ENCODE data around the gene CD99L2. TPM values are rescaled to one million over a fixed set of nuclear protein-coding genes. Genes with fewer than 3 reads are reported as not detected.

Gene CD99L2
- total RNA-seq, 1 experiment from 2014 or later: 8.6 TPM

DNA sequence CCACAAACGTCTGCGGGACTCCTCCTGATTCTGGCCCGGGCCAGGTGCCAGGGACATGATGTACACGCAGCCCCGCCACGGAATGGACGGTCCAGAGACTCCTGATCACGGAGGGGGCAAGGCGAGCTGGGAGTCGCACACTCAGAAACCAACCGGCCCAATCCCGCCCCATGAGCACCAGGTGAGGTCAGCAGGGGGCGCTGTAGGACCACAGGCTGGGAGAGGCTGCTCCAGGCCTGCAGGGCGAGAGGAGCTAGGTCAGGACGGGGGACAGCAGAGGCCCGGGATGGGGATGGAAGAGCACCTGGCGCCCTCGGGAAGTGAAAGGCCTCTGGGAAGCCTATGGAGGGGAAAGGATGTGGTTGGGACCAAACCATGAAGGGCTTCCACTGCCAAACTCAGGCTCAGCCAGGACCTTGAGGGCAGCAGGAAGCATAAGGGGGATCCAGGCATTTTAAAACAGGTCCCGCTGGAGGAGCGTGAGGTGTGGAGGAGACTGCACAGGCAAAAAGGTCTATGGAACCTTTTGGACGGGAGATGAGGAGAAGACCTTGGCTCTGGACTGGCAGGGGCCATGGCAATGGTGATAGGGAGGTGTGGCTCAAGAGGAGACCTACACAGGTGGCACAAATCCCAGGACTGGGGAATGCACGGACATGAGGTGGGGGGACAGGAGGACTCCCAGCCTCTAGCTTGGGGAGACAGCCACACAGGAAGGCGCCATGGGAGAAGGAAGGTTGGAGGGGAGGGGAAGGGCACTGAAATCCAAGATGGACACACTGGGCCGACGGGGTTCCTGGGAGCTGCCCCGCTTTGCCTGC lies 126.1 kb downstream of the CD99L2 start:
- no peaks in the 10 kb centered on the region for H3K9me2 ChIP-seq (replicated peaks; ENCODE audit: insufficient read depth, low read length)
- H4K20me1 ChIP-seq (ENCODE audit: insufficient read depth, low read depth, low read length): no peaks in the 10 kb centered on the region
- no peaks in the 10 kb centered on the region for H3K79me2 ChIP-seq (ENCODE audit: low read length)
- DNase-seq: peak; percentile 91
- H3K4me2 ChIP-seq (ENCODE audit: low read depth, low read length, poor library complexity, severe bottlenecking): no peak overlapping the region
- H3K27me3 ChIP-seq (ENCODE audit: low read length): no peaks in the 10 kb centered on the region
- H3K9me3 ChIP-seq (ENCODE audit: low read length): no peaks in the 10 kb centered on the region
- no peak overlapping the region for H3K4me3 ChIP-seq (ENCODE audit: low read length)
- no peaks in the 10 kb centered on the region for H3K4me1 ChIP-seq (ENCODE audit: low read length)
- no peak overlapping the region for H2AFZ ChIP-seq (ENCODE audit: low read length)
- H3K9ac ChIP-seq (ENCODE audit: low read length): no peak overlapping the region
- no peak overlapping the region for H3K27ac ChIP-seq (ENCODE audit: low read length)
- no peaks in the 10 kb centered on the region for H3K36me3 ChIP-seq (ENCODE audit: insufficient read depth, low read length)

- H2AFZ ChIP-seq (ENCODE audit: low read length): no peak overlapping the region
- no peak overlapping the region for H3K4me3 ChIP-seq (ENCODE audit: low read length)
- H3K9ac ChIP-seq (ENCODE audit: low read length): no peak overlapping the region
- no peaks in the 10 kb centered on the region for H3K4me1 ChIP-seq (ENCODE audit: low read length)
- no peaks in the 10 kb centered on the region for H3K9me2 ChIP-seq (replicated peaks; ENCODE audit: insufficient read depth, low read length)
- H3K9me3 ChIP-seq (ENCODE audit: low read length): no peaks in the 10 kb centered on the region
- H3K4me2 ChIP-seq (ENCODE audit: low read depth, low read length, poor library complexity, severe bottlenecking): no peak overlapping the region
- H3K27ac ChIP-seq (ENCODE audit: low read length): no peak overlapping the region
- no peaks in the 10 kb centered on the region for H4K20me1 ChIP-seq (ENCODE audit: insufficient read depth, low read depth, low read length)
- DNase-seq: no peak
- no peaks in the 10 kb centered on the region for H3K79me2 ChIP-seq (ENCODE audit: low read length)
- H3K27me3 ChIP-seq (ENCODE audit: low read length): no peaks in the 10 kb centered on the region
- H3K36me3 ChIP-seq (ENCODE audit: insufficient read depth, low read length): no peaks in the 10 kb centered on the region
Observed at GRCh38 chrX:150771116-150771515, 127.4 kb downstream of the CD99L2 start.

DNA sequence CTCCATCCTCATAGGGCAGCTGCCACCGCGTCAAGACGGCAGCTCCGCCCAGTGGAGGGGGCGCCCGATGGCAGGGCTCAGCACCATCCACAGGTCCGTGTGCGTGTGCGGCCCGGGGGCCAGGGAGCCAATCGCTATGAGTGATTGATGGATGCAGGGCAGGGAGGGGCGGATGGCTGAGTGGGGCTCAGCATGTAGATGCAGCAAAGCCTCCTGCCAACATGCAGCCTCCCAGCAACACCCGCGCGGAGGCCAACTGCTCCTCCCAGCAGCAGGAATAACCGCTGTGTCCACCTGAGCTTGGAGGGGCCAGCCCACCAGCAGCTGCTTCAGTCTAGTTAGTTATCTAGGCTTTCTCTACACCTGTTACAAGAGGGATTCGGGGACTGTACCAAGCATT lies 127.8 kb downstream of the CD99L2 start:
- H3K36me3 ChIP-seq (ENCODE audit: insufficient read depth, low read length): no peaks in the 10 kb centered on the region
- H3K9ac ChIP-seq (ENCODE audit: low read length): no peak overlapping the region
- no peak overlapping the region for H3K4me3 ChIP-seq (ENCODE audit: low read length)
- no peaks in the 10 kb centered on the region for H3K27me3 ChIP-seq (ENCODE audit: low read length)
- H3K9me3 ChIP-seq (ENCODE audit: low read length): no peaks in the 10 kb centered on the region
- no peak overlapping the region for H3K4me2 ChIP-seq (ENCODE audit: low read depth, low read length, poor library complexity, severe bottlenecking)
- no peaks in the 10 kb centered on the region for H3K9me2 ChIP-seq (replicated peaks; ENCODE audit: insufficient read depth, low read length)
- no peak for DNase-seq
- no peaks in the 10 kb centered on the region for H3K79me2 ChIP-seq (ENCODE audit: low read length)
- no peak overlapping the region for H3K27ac ChIP-seq (ENCODE audit: low read length)
- H2AFZ ChIP-seq (ENCODE audit: low read length): no peak overlapping the region
- no peaks in the 10 kb centered on the region for H4K20me1 ChIP-seq (ENCODE audit: insufficient read depth, low read depth, low read length)
- no peaks in the 10 kb centered on the region for H3K4me1 ChIP-seq (ENCODE audit: low read length)

- no peak overlapping the region for H3K9ac ChIP-seq (ENCODE audit: low read length)
- no peaks in the 10 kb centered on the region for H3K79me2 ChIP-seq (ENCODE audit: low read length)
- H4K20me1 ChIP-seq (ENCODE audit: insufficient read depth, low read depth, low read length): no peaks in the 10 kb centered on the region
- H3K27ac ChIP-seq (ENCODE audit: low read length): no peak overlapping the region
- no peak overlapping the region for H3K4me3 ChIP-seq (ENCODE audit: low read length)
- no peaks in the 10 kb centered on the region for H3K4me1 ChIP-seq (ENCODE audit: low read length)
- no peak overlapping the region for H3K4me2 ChIP-seq (ENCODE audit: low read depth, low read length, poor library complexity, severe bottlenecking)
- no peak for DNase-seq
- no peaks in the 10 kb centered on the region for H3K27me3 ChIP-seq (ENCODE audit: low read length)
- 0 out of 2 replicates have a peak, but pooled peaks cover 5% of the 10 kb centered on the region for H3K36me3 ChIP-seq (ENCODE audit: insufficient read depth, low read length)
- no peaks in the 10 kb centered on the region for H3K9me3 ChIP-seq (ENCODE audit: low read length)
- no peaks in the 10 kb centered on the region for H3K9me2 ChIP-seq (replicated peaks; ENCODE audit: insufficient read depth, low read length)
- H2AFZ ChIP-seq (ENCODE audit: low read length): no peak overlapping the region
Observed at GRCh38 chrX:150769408-150769807, 129.1 kb downstream of the CD99L2 start.

- Histone ChIP-seq H3K36me3 (ENCODE audit: insufficient read depth, low read length) (0 out of 2 replicates have a peak, but pooled peaks cover 5% of the 10 kb centered on the region), H2AFZ (ENCODE audit: low read length) (no peak overlapping the region), H4K20me1 (ENCODE audit: insufficient read depth, low read depth, low read length) (no peaks in the 10 kb centered on the region), H3K4me2 (ENCODE audit: low read depth, low read length, poor library complexity, severe bottlenecking) (no peak overlapping the region), H3K4me3 (ENCODE audit: low read length) (no peak overlapping the region), H3K27ac (ENCODE audit: low read length) (no peak overlapping the region), H3K9me3 (ENCODE audit: low read length) (no peaks in the 10 kb centered on the region), H3K79me2 (ENCODE audit: low read length) (no peaks in the 10 kb centered on the region), H3K9me2 (replicated peaks; ENCODE audit: insufficient read depth, low read length) (no peaks in the 10 kb centered on the region), H3K9ac (ENCODE audit: low read length) (no peak overlapping the region), H3K4me1 (ENCODE audit: low read length) (no peaks in the 10 kb centered on the region), H3K27me3 (ENCODE audit: low read length) (no peaks in the 10 kb centered on the region)
- DNase-seq: no peak
Observed at GRCh38 chrX:150768580-150769190, 129.8 kb downstream of the CD99L2 start.

DNA sequence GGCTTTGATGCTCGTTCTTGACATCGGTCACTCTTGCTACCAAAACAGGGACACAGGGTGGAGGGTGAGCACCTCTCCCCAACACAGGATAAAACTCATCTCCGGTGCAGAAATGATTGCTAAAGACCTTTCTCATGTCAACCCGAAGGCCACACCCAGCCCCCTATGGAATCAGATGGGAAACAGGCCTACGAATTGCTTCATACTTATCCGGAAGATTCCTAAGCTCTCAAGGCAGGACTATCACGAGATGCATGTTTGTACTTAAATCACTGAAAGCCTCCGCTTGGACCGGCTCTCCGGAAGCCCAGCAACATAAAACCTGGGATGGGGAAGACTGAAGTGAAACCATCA lies 130.4 kb downstream of the CD99L2 start:
- Histone ChIP-seq H3K9ac (ENCODE audit: low read length) (no peak overlapping the region), H3K79me2 (ENCODE audit: low read length) (no peaks in the 10 kb centered on the region)

GRCh38 chrX:150767475-150768131 lies 130.9 kb downstream of the CD99L2 start:
- DNase-seq: no peak
- Histone ChIP-seq H2AFZ (ENCODE audit: low read length) (no peak overlapping the region), H3K9ac (ENCODE audit: low read length) (no peak overlapping the region), H3K9me3 (ENCODE audit: low read length) (no peaks in the 10 kb centered on the region), H3K4me2 (ENCODE audit: low read depth, low read length, poor library complexity, severe bottlenecking) (no peak overlapping the region), H3K4me3 (ENCODE audit: low read length) (no peak overlapping the region), H3K27ac (ENCODE audit: low read length) (no peak overlapping the region), H3K36me3 (ENCODE audit: insufficient read depth, low read length) (0 out of 2 replicates have a peak, but pooled peaks cover 5% of the 10 kb centered on the region), H3K79me2 (ENCODE audit: low read length) (no peaks in the 10 kb centered on the region), H3K9me2 (replicated peaks; ENCODE audit: insufficient read depth, low read length) (no peaks in the 10 kb centered on the region), H3K4me1 (ENCODE audit: low read length) (no peaks in the 10 kb centered on the region), H3K27me3 (ENCODE audit: low read length) (no peaks in the 10 kb centered on the region), H4K20me1 (ENCODE audit: insufficient read depth, low read depth, low read length) (no peaks in the 10 kb centered on the region)

More for the DNA sequence above, 130.4 kb downstream of the CD99L2 start:
- no peaks in the 10 kb centered on the region for H3K4me1 ChIP-seq (ENCODE audit: low read length)
- H3K9me3 ChIP-seq (ENCODE audit: low read length): no peaks in the 10 kb centered on the region
- 0 out of 2 replicates have a peak, but pooled peaks cover 5% of the 10 kb centered on the region for H3K36me3 ChIP-seq (ENCODE audit: insufficient read depth, low read length)
- no peaks in the 10 kb centered on the region for H3K27me3 ChIP-seq (ENCODE audit: low read length)
- no peaks in the 10 kb centered on the region for H4K20me1 ChIP-seq (ENCODE audit: insufficient read depth, low read depth, low read length)
- DNase-seq: no peak
- no peak overlapping the region for H3K4me2 ChIP-seq (ENCODE audit: low read depth, low read length, poor library complexity, severe bottlenecking)
- H3K27ac ChIP-seq (ENCODE audit: low read length): no peak overlapping the region
- H2AFZ ChIP-seq (ENCODE audit: low read length): no peak overlapping the region
- H3K4me3 ChIP-seq (ENCODE audit: low read length): no peak overlapping the region
- no peaks in the 10 kb centered on the region for H3K9me2 ChIP-seq (replicated peaks; ENCODE audit: insufficient read depth, low read length)

DNA sequence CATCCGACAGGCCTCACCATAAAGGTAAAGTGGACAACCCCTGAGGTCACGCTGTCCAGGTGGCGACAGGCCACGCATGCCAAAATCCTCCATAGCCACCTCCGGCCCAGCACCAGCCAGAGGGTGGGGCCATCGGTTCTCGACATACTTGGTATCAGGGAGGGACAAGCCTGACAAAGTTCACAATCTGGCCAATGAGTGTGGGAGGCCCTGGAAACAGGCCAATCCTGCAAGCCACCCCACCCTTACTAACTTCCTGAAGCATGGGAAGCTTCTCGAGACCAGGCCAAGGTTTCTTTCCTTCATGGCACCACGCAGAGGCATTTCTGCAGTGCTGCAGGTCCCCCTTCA lies 131.4 kb downstream of the CD99L2 start:
- Histone ChIP-seq H4K20me1 (ENCODE audit: insufficient read depth, low read depth, low read length) (no peaks in the 10 kb centered on the region), H3K9me3 (ENCODE audit: low read length) (no peaks in the 10 kb centered on the region), H3K36me3 (ENCODE audit: insufficient read depth, low read length) (0 out of 2 replicates have a peak, but pooled peaks cover 5% of the 10 kb centered on the region), H3K27ac (ENCODE audit: low read length) (no peak overlapping the region), H3K4me3 (ENCODE audit: low read length) (no peak overlapping the region), H3K9ac (ENCODE audit: low read length) (no peak overlapping the region), H3K4me2 (ENCODE audit: low read depth, low read length, poor library complexity, severe bottlenecking) (no peak overlapping the region), H3K4me1 (ENCODE audit: low read length) (no peaks in the 10 kb centered on the region), H3K27me3 (ENCODE audit: low read length) (no peaks in the 10 kb centered on the region), H2AFZ (ENCODE audit: low read length) (no peak overlapping the region), H3K79me2 (ENCODE audit: low read length) (no peaks in the 10 kb centered on the region), H3K9me2 (replicated peaks; ENCODE audit: insufficient read depth, low read length) (no peaks in the 10 kb centered on the region)
- no peak for DNase-seq
